Muscle of arm (tissue), 12 donors: ENCODE data around the gene WDR7. TPM values are rescaled to one million over a fixed set of nuclear protein-coding genes. Genes with fewer than 3 reads are reported as not detected.

ENCODE experiments used
- DNase-seq: peaks from one replicate; pipeline ENCODE4 v3.0.0-alpha.2; 2013
- polyA plus RNA-seq, 12 donors: library from polyadenylated mRNA; unstranded; fragments of 120-200 nt; gene quantifications; one replicate each; pipeline ENCODE4 v1.2.1, GENCODE V29; 2013; ENCODE audit not compliant: insufficient read length in 12 of 12

The WDR7 gene
- polyA plus RNA-seq, 12 donors = 8.4 to 14.4 (median 11.4) TPM; not detected in 1

DNA sequence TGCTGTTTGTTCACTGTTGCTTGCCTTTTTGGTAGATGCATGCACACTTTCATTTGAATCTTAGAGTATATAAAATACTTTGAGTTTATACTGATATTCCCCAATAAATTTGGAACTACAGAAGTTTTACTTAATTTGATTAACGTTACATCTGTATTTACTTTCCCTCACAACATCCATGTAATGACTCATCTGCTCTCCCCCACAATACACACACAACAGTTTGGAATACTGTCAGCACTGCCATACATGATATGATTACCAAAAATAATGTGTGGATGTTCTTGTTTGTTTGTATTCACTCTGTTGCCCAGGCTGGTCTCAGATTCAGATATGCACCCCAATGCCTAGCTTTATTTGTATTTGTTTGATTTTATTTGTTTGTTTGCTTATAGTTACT lies 144.2 kb downstream of the WDR7 start:
- no peak for DNase-seq

DNA sequence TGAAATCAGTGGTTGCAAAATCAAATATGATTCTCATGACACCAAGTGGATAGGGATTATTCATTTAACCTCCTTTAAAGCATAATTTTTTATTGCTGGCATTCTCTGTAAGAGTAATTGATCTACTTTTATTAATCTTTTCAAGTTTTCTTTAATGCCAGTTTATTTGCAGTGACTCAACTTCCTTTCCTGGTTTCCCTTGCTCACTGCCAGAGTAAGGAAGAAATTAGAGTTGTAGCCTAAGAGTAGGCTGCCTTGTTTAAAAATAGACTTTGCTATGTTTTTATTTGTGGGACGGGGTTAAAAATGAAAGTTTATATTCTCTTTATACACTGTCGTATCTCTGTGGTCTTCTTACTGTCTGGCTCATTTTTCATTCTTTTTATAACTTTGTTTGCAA lies 148.6 kb downstream of the WDR7 start:
- DNase-seq = no peak

DNA sequence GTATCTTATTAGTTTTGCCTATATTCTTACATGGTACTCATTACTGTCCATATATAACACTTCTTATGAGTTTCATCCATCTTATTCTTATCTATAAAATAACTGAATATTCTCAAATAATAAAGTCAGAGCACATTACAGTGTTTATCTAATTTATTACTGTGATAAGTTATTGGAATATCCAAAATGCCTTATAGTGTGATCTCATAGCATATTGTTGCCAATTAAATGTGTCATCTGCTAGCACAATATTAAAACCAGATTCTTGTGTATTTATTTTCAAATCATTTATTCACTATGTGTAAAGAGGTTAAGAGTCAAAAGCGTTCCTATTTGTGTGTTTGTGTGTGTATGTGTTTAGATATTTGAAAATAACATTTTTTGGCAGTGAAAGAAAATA lies 151.9 kb downstream of the WDR7 start:
- no peak for DNase-seq

DNA sequence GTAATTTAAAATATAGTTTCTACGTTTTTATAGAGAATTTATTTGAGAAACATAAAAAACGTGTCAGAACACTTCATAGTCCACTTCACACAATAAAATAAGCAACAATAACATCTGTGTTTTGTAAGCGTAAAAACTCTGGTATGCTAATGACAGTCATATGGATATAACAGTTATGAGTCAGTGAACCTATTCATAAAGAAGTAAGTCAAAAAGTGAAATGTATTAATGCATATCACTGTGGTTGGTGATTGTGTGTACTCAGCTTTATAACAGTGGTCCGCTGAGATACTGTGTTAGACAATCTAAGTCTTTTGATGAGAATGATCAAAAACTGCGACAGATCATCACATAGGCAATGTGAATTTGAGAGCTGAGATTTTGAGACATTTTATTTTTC lies 153.2 kb downstream of the WDR7 start:
- no peak for DNase-seq

GRCh38 chr18:56807901-56808300 lies 156.7 kb downstream of the WDR7 start:
- DNase-seq = no peak

DNA sequence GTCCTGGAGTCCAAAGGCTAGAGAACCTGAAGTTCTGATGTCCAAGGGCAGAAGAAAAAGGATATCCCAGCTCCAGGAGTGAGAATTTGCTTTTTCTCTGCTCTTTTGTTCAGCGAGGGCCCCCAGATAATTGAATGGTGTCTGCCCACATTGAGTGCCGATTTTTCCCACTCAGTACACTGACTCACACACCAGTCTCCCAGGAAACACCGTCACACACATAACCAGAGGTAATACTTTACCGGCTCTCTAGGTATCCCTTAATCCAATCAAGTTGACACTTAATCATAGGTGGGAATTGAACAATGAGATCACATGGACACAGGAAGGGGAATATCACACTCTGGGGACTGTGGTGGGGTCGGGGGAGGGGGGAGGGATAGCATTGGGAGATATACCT lies 161.5 kb downstream of the WDR7 start:
- no peak for DNase-seq

DNA sequence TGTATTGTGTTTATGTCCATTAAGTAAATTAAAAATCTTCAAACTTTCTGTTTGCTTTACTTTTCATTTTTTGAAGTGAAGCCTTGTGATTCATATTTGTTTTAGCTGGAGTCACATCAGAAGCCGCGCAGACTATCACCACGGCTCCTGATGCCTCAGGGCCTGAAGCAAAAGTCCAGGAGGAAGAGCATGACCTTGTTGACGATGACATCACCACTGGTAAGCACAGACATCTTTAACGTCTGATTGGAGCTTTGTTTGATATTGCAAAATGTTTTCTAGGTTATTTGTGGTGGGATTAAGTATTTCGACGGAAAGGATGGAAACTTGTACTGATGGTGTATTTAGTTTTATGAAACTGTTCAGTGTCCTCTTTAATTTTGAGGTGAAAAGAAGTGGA lies 164.8 kb downstream of the WDR7 start:
- DNase-seq = no peak

GRCh38 chr18:56823986-56824565 lies 172.9 kb downstream of the WDR7 start:
- DNase-seq = no peak

GRCh38 chr18:56825321-56825720 lies 174.2 kb downstream of the WDR7 start:
- DNase-seq = no peak

DNA sequence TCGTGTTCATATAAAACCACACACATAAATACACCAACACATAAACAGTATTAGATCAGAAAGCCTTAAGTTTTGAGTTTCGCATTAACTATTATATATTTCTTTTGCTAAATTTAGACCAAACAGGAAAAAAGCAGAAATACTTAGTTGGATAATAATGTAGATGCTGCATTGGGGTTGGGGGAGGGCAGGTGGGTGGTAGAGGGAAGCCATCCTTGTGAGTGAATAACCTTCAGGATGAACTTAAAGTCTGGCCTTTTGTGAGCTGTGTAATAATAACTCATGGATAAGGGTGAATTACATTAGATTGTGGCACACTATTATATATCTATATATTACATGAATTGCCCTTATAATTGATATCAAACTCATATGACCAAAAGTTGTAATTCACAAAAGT lies 174.7 kb downstream of the WDR7 start:
- DNase-seq = no peak

- DNase-seq = no peak
These were observed 180.8 kb downstream of the WDR7 start for GRCh38 chr18:56831988-56832387.

DNA sequence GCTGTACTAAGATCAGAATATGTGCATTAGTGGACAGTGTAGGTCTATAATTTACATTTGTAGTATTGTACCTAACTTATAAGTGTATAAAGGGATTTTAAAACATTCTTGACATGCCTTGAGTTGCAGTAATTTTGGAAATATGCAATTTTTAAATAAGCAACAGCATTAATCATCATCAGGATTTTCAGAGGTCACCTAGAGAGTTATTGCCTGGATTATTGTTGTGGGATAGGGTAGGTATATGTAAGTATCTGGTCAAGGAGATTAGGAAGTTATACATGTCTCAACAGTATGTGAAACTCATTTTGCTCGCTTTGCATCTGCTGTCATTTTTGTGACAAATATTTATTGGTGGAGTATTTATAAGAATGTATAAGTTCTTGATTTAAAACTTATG lies 184.2 kb downstream of the WDR7 start:
- no peak for DNase-seq

DNA sequence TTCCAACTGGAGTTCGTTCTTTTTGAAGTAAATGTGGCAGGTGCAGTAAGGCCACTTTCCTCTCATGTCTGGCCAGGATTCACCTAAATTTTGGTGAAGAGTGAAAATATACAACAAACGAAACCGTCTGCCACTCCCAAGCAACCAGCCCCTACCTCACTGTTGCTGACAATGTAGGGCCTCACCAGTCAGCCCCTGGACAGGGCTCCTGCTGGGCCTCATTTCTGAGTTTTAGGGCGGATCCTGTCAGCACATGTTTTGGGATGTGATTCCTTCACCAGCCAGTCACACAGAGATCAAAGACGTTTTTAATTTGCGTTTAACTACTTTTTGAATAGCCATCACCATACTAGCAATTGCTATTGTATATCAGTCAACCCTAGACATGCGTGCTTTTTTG lies 185.0 kb downstream of the WDR7 start:
- no peak for DNase-seq

- no peak for DNase-seq
These were observed 190.7 kb downstream of the WDR7 start for GRCh38 chr18:56841836-56842235.

- no peak for DNase-seq
These were observed 192.1 kb downstream of the WDR7 start for GRCh38 chr18:56843241-56843640.

DNA sequence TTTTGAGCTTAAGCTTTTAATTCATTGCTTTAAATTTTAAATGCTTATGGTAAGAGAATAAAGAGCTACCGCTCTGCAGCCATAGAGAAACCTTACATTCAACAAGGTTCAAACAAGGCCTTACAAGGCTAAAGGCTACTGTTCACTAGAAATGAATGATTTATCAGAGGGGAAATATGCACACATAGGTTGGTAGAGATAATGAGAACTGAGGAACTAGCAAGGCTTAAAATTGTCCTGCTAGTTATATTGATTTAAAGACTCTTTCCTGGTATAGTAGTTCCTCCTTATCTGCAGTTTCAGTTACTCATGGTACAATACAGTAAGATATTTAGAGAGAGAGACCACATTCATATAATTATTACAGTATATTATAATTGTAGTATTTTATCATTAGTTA lies 193.4 kb downstream of the WDR7 start:
- DNase-seq = no peak

GRCh38 chr18:56851774-56852173 lies 200.6 kb downstream of the WDR7 start:
- DNase-seq = no peak

DNA sequence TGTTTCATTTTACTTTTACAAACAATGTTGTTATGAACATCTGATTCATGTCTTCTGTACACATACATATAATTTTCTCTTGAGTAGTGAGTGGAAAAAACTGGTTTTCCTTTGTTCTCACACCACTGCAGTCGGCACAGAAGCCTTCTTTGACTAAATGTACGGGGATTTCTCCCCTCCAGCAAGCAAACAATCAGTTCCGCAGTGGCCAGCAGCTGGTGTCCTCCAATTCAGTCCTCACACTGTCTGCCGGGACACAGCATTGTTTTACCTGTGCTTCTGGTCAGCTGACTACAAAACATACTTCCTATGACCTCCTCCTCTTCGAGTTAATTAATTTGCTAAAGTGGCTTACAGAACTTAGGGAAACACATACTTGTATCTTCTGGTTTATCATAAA lies 202.8 kb downstream of the WDR7 start:
- DNase-seq = no peak

GRCh38 chr18:56861244-56861643 lies 210.1 kb downstream of the WDR7 start:
- DNase-seq = no peak

DNA sequence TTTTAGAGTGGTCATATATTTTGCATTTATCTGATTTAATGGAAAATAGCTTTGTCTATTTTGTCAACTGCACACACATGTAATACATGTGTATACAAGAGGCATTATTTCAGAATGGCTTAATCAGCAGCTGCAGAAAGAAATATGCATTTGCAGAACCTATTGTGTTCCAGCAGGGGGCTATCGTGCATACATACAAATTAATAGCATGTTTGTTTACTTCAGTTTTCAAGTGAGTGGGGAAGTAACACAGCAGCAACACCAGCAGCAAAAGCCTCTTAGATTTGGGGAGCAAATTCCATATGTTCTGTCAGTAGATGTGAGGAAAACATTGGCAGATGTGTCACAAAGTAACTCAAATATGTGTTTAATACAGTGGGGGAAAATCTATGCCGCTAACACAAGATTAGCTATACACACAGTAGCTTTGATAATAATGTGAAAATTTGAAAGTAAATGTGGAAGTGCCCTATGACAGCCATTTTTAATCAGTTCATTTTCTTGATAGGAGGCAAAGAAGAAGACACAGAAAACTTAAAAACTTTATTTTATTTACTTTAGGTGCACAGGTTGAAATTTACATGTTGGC lies 218.1 kb downstream of the WDR7 start:
- peak; percentile 32 for DNase-seq

DNA sequence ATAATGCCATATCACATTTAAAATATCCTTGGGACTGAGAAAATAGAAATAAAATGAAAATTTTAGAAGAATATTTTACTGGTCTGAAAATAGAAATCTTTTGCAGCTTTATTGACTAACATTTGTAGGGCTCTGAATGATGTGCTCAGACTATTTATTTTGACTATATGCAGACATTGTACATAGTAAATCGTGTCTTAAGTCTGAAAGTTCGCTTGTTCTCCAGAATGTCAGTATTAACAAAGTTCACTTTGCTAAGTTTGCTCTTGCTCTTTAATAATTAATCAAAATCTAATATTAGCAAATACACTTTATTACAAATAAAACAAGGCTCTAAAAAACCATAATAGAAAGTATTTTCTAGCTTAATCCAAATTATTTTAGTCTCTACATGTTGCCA lies 219.8 kb downstream of the WDR7 start:
- DNase-seq = no peak

- no peak for DNase-seq
These were observed 221.0 kb downstream of the WDR7 start for GRCh38 chr18:56872140-56872539.

- peak; percentile 2 for DNase-seq
These were observed 222.4 kb downstream of the WDR7 start for GRCh38 chr18:56873441-56874140.

- no peak for DNase-seq
These were observed 227.6 kb downstream of the WDR7 start for GRCh38 chr18:56878711-56879110.
